Activated CD4-positive, alpha-beta T cell treated with anti-CD3 and anti-CD28 coated beads, Interleukin-2, amount 10 ng/mL, durations not matched to agents 7 days and 5 days (primary cell): ENCODE data around the gene TSPAN2. TPM values are rescaled to one million over a fixed set of nuclear protein-coding genes. Genes with fewer than 3 reads are reported as not detected.
"Not testable (repeated sequence)": the region's sequence is repeated elsewhere in the genome, so short reads cannot be mapped to it uniquely, and the experiment has no call there.

Source experiments
- CTCF ChIA-PET: fragments of 350-600 bp; sonication (Branson Sonifier 250); formaldehyde crosslinking; loops from one replicate; lab custom pipeline; 2021; ENCODE audit warnings: antibody characterized with exemption; lab: Charles Lee
- POLR2A ChIA-PET: fragments of 350-600 bp; sonication (Branson Sonifier 250); formaldehyde crosslinking; loops from one replicate; lab custom pipeline; 2021; ENCODE audit warnings: antibody characterized with exemption; lab: Charles Lee
- DNase-seq: peaks from one replicate; pipeline ENCODE4 v3.0.0-alpha.2; 2020
- H3K27ac Mint-ChIP-seq: one replicate; pipeline ENCODE4 v1.8.0; 2021; ENCODE audit warnings: mild to moderate bottlenecking, moderate library complexity, mixed read lengths
- H3K27me3 Mint-ChIP-seq: one replicate; pipeline ENCODE4 v1.8.0; 2021; ENCODE audit warnings: mixed read lengths
- H3K36me3 Mint-ChIP-seq: one replicate; pipeline ENCODE4 v1.8.0; 2021; ENCODE audit warnings: low read depth, mixed read lengths
- H3K4me1 Mint-ChIP-seq: one replicate; pipeline ENCODE4 v1.8.0; 2021; ENCODE audit warnings: mixed read lengths
- H3K4me3 Mint-ChIP-seq: one replicate; pipeline ENCODE4 v1.8.0; 2021; ENCODE audit warnings: mild to moderate bottlenecking, moderate library complexity, mixed read lengths
- H3K9me3 Mint-ChIP-seq: one replicate; pipeline ENCODE4 v1.8.0; 2021; ENCODE audit warnings: mixed read lengths
- total RNA-seq, 2 experiments: library from RNA; stranded (reverse); gene quantifications; one replicate each; pipeline ENCODE4 v1.2.3, GENCODE V29; 2021

Gene TSPAN2
- total RNA-seq, 2 experiments from 2014 or later = 2.4 to 3.5 TPM

- Mint-ChIP-seq H3K4me3 (no peak overlapping the region), H3K27me3 (no peaks in the 10 kb centered on the region), H3K4me1 (peaks cover 7% of the 10 kb centered on the region), H3K9me3 (peaks cover 4% of the 10 kb centered on the region), H3K36me3 (no peaks in the 10 kb centered on the region), H3K27ac (no peak overlapping the region)
- no peak for DNase-seq
- ChIA-PET POLR2A (no interaction called here), CTCF (no interaction called here)
Measured at GRCh38 chr1:115046751-115047150, 42.6 kb downstream of the TSPAN2 start.

GRCh38 chr1:115041654-115042053 is 47.6 kb downstream of the TSPAN2 start:
- Mint-ChIP-seq H3K27me3 (no peaks in the 10 kb centered on the region), H3K4me3 (no peak overlapping the region), H3K27ac (no peak overlapping the region), H3K4me1 (no peaks in the 10 kb centered on the region), H3K36me3 (no peaks in the 10 kb centered on the region), H3K9me3 (peaks cover 4% of the 10 kb centered on the region)
- CTCF ChIA-PET = interaction anchor here (0.7 kb wide), 1 partner anchor 11 kb away, joined by 3 read pairs; no protein-coding TSS in a partner anchor
- no peak for DNase-seq
- POLR2A ChIA-PET = no interaction called here

GRCh38 chr1:115040501-115040900 is 48.8 kb downstream of the TSPAN2 start:
- H3K36me3 Mint-ChIP-seq = no peaks in the 10 kb centered on the region
- no peaks in the 10 kb centered on the region for H3K4me1 Mint-ChIP-seq
- POLR2A ChIA-PET = no interaction called here
- no peak overlapping the region for H3K27ac Mint-ChIP-seq
- no peak for DNase-seq
- H3K27me3 Mint-ChIP-seq = no peaks in the 10 kb centered on the region
- CTCF ChIA-PET = no interaction called here
- H3K9me3 Mint-ChIP-seq = peaks cover 4% of the 10 kb centered on the region
- H3K4me3 Mint-ChIP-seq = no peak overlapping the region

GRCh38 chr1:115036814-115037507 is 52.3 kb downstream of the TSPAN2 start:
- POLR2A ChIA-PET = no interaction called here
- no peaks in the 10 kb centered on the region for H3K36me3 Mint-ChIP-seq
- H3K9me3 Mint-ChIP-seq = no peaks in the 10 kb centered on the region
- H3K4me1 Mint-ChIP-seq = no peaks in the 10 kb centered on the region
- no peak for DNase-seq
- no peak overlapping the region for H3K4me3 Mint-ChIP-seq
- CTCF ChIA-PET = interaction anchor here (0.7 to 1.3 kb wide), 2 partner anchors 16 to 44 kb away, joined by 3 read pairs; no protein-coding TSS in a partner anchor
- no peak overlapping the region for H3K27ac Mint-ChIP-seq
- H3K27me3 Mint-ChIP-seq = peaks cover 3% of the 10 kb centered on the region

- Mint-ChIP-seq H3K36me3 (no peaks in the 10 kb centered on the region), H3K4me1 (no peaks in the 10 kb centered on the region), H3K27ac (no peak overlapping the region), H3K9me3 (no peaks in the 10 kb centered on the region), H3K27me3 (peaks cover 4% of the 10 kb centered on the region), H3K4me3 (no peak overlapping the region)
- no peak for DNase-seq
- ChIA-PET POLR2A (no interaction called here), CTCF (no interaction called here)
Measured at GRCh38 chr1:115035652-115036051, 53.7 kb downstream of the TSPAN2 start.

GRCh38 chr1:115031595-115031994 is 57.7 kb downstream of the TSPAN2 start:
- Mint-ChIP-seq H3K27me3 (peaks cover 9% of the 10 kb centered on the region), H3K4me1 (no peaks in the 10 kb centered on the region), H3K27ac (no peak overlapping the region), H3K9me3 (no peaks in the 10 kb centered on the region), H3K4me3 (no peak overlapping the region), H3K36me3 (no peaks in the 10 kb centered on the region)
- CTCF ChIA-PET = no interaction called here
- no peak for DNase-seq
- POLR2A ChIA-PET = no interaction called here

GRCh38 chr1:115029526-115029925 is 59.8 kb downstream of the TSPAN2 start, which contains the start of gene TSHB:
Gene TSHB (plus strand): TSS chr1:115029826. CDS start chr1:115033363, 3,537 bp downstream.
- DNase-seq = no peak
- Mint-ChIP-seq H3K36me3 (no peaks in the 10 kb centered on the region), H3K4me3 (no peak within 1 kb of the TSS), H3K27me3 (peaks cover 9% of the 10 kb centered on the region), H3K4me1 (no peaks in the 10 kb centered on the region), H3K27ac (no peak within 1 kb of the TSS), H3K9me3 (no peaks in the 10 kb centered on the region)
- ChIA-PET CTCF (no interaction called here), POLR2A (no interaction called here)

- Mint-ChIP-seq H3K4me3 (no peak overlapping the region), H3K27ac (no peak overlapping the region), H3K9me3 (peaks cover 1% of the 10 kb centered on the region), H3K4me1 (no peaks in the 10 kb centered on the region), H3K36me3 (no peaks in the 10 kb centered on the region), H3K27me3 (peaks cover 19% of the 10 kb centered on the region)
- POLR2A ChIA-PET = no interaction called here
- DNase-seq = no peak
- CTCF ChIA-PET = no interaction called here
Measured at GRCh38 chr1:115023593-115023992, 65.7 kb downstream of the TSPAN2 start.

- Mint-ChIP-seq H3K27me3 (peaks cover 19% of the 10 kb centered on the region), H3K4me3 (no peak overlapping the region), H3K27ac (no peak overlapping the region), H3K36me3 (no peaks in the 10 kb centered on the region), H3K4me1 (no peaks in the 10 kb centered on the region), H3K9me3 (peaks cover 4% of the 10 kb centered on the region)
- DNase-seq = no peak
- ChIA-PET POLR2A (no interaction called here), CTCF (no interaction called here)
Measured at GRCh38 chr1:115021145-115021544, 68.2 kb downstream of the TSPAN2 start.

- H3K36me3 Mint-ChIP-seq, CTCF ChIA-PET, POLR2A ChIA-PET, DNase-seq, H3K27ac Mint-ChIP-seq, H3K9me3 Mint-ChIP-seq, H3K4me1 Mint-ChIP-seq, H3K4me3 Mint-ChIP-seq: not testable (repeated sequence)
- peaks cover 19% of the 10 kb centered on the region for H3K27me3 Mint-ChIP-seq
Measured at GRCh38 chr1:115019549-115019948, 69.8 kb downstream of the TSPAN2 start.

GRCh38 chr1:115013792-115014191 is 75.5 kb downstream of the TSPAN2 start:
- POLR2A ChIA-PET = no interaction called here
- no peak overlapping the region for H3K4me3 Mint-ChIP-seq
- H3K36me3 Mint-ChIP-seq = no peaks in the 10 kb centered on the region
- no peaks in the 10 kb centered on the region for H3K4me1 Mint-ChIP-seq
- H3K9me3 Mint-ChIP-seq = peaks cover 6% of the 10 kb centered on the region
- CTCF ChIA-PET = no interaction called here
- no peak for DNase-seq
- no peaks in the 10 kb centered on the region for H3K27me3 Mint-ChIP-seq
- H3K27ac Mint-ChIP-seq = no peak overlapping the region

- no peak overlapping the region for H3K4me3 Mint-ChIP-seq
- H3K27me3 Mint-ChIP-seq = no peaks in the 10 kb centered on the region
- DNase-seq = no peak
- no peak overlapping the region for H3K27ac Mint-ChIP-seq
- no peaks in the 10 kb centered on the region for H3K4me1 Mint-ChIP-seq
- POLR2A ChIA-PET = interaction anchor here (0.5 kb wide), 1 partner anchor 199 kb away, joined by 5 read pairs; no protein-coding TSS in a partner anchor
- peaks cover 3% of the 10 kb centered on the region for H3K9me3 Mint-ChIP-seq
- no peaks in the 10 kb centered on the region for H3K36me3 Mint-ChIP-seq
- CTCF ChIA-PET = no interaction called here
Measured at GRCh38 chr1:115012434-115012833, 76.9 kb downstream of the TSPAN2 start.

GRCh38 chr1:115012006-115012405 is 77.3 kb downstream of the TSPAN2 start:
- H3K9me3 Mint-ChIP-seq = peaks cover 3% of the 10 kb centered on the region
- no peak for DNase-seq
- CTCF ChIA-PET = no interaction called here
- H3K4me3 Mint-ChIP-seq = no peak overlapping the region
- H3K27ac Mint-ChIP-seq = no peak overlapping the region
- POLR2A ChIA-PET = interaction anchor here (0.5 kb wide), 1 partner anchor 199 kb away, joined by 5 read pairs; no protein-coding TSS in a partner anchor
- no peaks in the 10 kb centered on the region for H3K36me3 Mint-ChIP-seq
- no peaks in the 10 kb centered on the region for H3K27me3 Mint-ChIP-seq
- no peaks in the 10 kb centered on the region for H3K4me1 Mint-ChIP-seq
